ENCODE results near the gene NSD1.

DNA sequence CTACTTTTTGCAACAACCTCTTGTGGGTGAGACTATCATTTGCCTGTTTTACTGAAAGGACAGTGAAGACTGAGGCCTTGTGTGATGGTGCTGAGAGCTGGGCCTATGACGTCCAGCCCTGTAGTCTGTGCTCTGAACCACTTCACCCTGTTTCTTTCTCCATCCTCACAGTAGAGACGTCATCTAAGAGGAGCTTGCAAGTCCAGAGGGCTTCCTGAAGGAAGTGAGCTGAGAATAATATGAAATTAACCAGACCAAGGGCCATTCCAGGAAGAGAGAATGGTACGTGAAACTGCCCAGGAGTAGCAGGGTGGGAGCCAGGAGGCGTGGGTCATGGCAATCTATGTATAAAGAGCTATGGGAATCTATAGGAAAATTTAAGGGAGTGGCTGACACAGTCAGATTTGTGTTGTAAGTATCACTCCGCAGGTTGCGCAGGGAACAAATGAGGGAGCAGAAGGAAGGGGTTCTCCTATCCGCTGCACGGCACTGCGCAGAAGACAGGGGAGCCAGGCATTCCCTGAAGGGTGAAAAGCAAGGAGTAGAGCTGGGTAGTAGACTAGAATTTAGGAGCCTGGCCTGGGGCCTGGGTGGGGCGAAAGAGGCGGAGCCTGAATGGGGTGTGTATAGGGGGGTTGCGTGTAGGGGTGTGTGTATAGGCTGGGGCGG is 47.5 kb upstream of the NSD1 start:
- TF ChIP-seq POLR2AphosphoS5 (IDR thresholded peaks at IDR 0.05) (no peak), CTCF (IDR thresholded peaks at IDR 0.05; ENCODE audit: poor library complexity, severe bottlenecking) (no peak), TAF1 (IDR thresholded peaks at IDR 0.05; ENCODE audit: low read depth) (no peak), EZH2 (IDR thresholded peaks at IDR 0.05; ENCODE audit: borderline replicate concordance, insufficient read depth, low read length, poor library complexity, severe bottlenecking) (no peak), SMC3 (conservative IDR thresholded peaks at IDR 0.05; ENCODE audit: poor library complexity) (no peak)
- TF ChIP-seq, protein P1, sequence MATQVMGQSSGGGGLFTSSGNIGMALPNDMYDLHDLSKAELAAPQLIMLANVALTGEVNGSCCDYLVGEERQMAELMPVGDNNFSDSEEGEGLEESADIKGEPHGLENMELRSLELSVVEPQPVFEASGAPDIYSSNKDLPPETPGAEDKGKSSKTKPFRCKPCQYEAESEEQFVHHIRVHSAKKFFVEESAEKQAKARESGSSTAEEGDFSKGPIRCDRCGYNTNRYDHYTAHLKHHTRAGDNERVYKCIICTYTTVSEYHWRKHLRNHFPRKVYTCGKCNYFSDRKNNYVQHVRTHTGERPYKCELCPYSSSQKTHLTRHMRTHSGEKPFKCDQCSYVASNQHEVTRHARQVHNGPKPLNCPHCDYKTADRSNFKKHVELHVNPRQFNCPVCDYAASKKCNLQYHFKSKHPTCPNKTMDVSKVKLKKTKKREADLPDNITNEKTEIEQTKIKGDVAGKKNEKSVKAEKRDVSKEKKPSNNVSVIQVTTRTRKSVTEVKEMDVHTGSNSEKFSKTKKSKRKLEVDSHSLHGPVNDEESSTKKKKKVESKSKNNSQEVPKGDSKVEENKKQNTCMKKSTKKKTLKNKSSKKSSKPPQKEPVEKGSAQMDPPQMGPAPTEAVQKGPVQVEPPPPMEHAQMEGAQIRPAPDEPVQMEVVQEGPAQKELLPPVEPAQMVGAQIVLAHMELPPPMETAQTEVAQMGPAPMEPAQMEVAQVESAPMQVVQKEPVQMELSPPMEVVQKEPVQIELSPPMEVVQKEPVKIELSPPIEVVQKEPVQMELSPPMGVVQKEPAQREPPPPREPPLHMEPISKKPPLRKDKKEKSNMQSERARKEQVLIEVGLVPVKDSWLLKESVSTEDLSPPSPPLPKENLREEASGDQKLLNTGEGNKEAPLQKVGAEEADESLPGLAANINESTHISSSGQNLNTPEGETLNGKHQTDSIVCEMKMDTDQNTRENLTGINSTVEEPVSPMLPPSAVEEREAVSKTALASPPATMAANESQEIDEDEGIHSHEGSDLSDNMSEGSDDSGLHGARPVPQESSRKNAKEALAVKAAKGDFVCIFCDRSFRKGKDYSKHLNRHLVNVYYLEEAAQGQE (IDR thresholded peaks at IDR 0.05; ENCODE audit: borderline replicate concordance), result no peak

Data from neural cell (in vitro differentiated cells).